GM12864 (cell line): Measurements from ENCODE around the gene RUVBL2.

Experiments used
- DNase-seq: peaks from one replicate; pipeline ENCODE4 v3.0.0-alpha.2; 2011; ENCODE audit warnings: low read depth
- H3K4me3 ChIP-seq: 2 replicates; pipeline ENCODE4 v1.5.1; 2011; ENCODE audit warnings: mild to moderate bottlenecking, low read depth, low read length, control low read depth
- TF ChIP-seq, protein P1 (sequence below): IDR thresholded peaks from 2 replicates; pipeline ENCODE4 v1.5.1; 2011; ENCODE audit warnings: low read depth, mild to moderate bottlenecking, moderate library complexity, low read length, control low read depth, inconsistent platforms; ENCODE audit errors: missing control alignments

The RUVBL2 gene

DNA sequence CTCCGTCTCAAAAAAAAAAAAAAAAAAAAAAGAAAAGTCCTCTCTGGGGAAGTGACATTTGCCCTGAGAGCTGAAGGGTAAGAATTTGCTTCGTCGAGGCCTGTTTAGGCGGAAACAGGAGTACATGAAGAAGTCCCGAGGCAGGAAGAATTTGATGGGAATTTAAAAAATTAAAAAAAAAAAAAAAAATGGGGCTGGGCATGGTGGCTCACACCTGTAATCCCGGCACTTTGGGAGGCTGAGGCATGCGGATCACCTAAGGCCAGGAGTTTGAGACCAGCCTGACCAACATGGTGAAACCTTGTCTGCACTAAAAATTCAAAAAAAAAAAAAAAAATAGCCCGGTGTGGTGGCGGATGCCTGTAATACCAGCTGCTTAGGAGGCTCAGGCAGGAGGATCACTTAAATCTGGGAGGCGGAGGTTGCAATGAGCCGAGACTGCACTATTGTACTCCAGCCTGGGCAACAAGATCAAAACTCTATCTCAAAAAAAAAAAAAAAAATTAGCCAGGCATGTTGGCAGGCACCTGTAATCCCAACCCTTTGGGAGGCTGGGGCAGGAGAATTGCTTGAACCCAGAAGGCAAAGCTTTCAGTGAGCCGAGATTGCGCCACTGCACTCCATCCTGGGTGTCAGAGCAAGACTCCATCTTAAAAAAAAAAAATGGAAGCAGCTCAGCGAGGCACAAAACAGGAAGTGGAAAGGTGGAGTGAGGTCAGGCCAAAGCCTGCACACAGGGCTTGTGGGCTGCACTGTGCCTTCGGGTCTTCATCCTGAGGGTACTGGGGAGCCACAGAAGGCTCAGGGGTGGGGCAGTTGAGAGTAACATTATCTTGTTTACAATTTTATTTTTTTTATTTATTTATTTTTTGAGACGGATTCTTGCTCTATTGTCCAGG, 34.1 kb upstream of the RUVBL2 start:
- H3K4me3 ChIP-seq: no peak overlapping the region
- TF ChIP-seq, protein P1, sequence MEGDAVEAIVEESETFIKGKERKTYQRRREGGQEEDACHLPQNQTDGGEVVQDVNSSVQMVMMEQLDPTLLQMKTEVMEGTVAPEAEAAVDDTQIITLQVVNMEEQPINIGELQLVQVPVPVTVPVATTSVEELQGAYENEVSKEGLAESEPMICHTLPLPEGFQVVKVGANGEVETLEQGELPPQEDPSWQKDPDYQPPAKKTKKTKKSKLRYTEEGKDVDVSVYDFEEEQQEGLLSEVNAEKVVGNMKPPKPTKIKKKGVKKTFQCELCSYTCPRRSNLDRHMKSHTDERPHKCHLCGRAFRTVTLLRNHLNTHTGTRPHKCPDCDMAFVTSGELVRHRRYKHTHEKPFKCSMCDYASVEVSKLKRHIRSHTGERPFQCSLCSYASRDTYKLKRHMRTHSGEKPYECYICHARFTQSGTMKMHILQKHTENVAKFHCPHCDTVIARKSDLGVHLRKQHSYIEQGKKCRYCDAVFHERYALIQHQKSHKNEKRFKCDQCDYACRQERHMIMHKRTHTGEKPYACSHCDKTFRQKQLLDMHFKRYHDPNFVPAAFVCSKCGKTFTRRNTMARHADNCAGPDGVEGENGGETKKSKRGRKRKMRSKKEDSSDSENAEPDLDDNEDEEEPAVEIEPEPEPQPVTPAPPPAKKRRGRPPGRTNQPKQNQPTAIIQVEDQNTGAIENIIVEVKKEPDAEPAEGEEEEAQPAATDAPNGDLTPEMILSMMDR: no peak
- no peak for DNase-seq

DNA sequence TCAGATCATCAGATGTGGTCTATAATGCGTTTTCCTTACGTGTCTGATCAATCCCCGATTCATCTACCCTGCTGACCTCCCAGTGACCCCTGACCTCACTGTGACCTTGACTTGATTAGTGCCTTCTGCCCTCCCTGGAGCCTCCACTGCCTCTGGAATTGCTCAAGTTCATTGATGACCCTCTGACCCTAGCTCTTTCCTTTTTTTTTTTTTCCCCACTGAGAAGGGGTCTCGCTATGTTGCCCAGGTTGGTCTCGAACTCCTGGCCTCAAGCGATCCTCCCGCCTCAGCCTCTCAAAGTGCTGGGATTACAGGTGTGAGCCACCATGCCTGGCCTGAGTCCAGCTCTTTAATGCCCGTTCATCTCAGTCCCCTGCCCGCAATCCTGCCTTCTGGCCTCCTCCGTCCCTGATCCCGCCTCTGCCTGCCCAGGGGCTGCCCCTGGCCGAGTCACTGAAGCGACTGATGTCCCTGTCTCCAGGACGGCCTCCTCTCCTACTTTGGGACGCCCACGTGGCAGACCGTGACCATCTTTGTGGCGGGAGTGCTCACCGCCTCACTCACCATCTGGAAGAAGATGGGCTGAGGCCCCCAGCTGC, 32.5 kb upstream of the RUVBL2 start:
- TF ChIP-seq, protein P1: no peak
- no peak overlapping the region for H3K4me3 ChIP-seq
- DNase-seq: no peak

DNA sequence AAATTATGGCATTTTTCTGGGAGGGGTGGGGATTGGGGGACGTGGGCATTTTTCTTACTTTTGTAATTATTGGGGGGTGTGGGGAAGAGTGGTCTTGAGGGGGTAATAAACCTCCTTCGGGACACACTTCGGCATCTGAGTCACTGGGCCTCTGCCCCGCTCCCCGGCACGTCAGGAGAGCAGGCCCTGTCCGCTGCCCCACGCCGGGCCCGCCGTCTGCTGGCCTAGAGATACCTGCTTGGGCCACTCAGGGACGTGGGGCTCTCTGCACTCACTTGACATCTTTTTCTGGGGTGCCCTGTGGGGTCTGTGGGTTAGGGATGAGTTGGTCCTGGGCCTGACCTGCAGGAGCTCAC, 32.0 kb upstream of the RUVBL2 start:
- no peak overlapping the region for H3K4me3 ChIP-seq
- TF ChIP-seq, protein P1: no peak
- DNase-seq: no peak

DNA sequence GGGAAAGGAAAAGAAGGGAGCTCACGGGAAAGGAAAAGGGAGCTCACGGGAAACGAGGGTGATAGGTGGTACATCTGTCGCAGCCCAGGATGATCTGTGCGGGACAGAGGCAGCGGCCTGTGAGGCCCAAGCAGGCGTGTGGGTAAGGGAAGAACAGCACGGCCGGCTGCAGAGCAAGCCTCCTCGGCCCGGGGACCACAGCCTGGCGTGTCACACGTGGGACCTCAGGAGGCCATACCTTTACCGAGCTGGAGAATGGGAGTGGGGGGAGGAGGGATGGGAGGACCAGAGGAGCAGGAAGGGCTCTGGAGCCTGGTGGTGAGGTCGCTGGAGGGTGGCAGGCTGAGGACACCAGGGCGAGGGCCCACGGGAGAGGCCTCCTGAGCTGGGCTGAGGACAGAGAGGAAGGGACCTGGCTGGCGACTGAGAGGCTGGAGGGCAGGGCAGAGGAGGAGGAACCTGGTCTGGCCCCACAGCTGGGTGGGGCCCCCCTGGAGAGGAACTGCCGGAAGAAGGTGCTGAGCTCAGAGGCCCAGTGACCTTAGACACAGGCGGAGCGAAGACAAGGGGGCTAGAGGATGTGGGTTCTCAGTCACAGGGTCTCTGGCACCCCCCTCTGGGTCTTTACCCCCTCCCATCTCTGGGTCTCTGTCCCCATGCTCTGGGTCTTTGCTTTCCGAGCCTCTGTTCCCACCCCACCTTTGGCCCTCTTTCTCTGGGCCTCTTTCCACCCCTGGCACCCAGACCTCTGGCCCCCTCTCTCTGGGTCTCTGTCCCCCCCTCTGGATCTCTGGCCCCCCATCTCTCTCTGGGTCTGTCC, 31.4 kb upstream of the RUVBL2 start:
- DNase-seq: no peak
- TF ChIP-seq, protein P1: no peak
- H3K4me3 ChIP-seq: peak overlapping the region; percentile 25

DNA sequence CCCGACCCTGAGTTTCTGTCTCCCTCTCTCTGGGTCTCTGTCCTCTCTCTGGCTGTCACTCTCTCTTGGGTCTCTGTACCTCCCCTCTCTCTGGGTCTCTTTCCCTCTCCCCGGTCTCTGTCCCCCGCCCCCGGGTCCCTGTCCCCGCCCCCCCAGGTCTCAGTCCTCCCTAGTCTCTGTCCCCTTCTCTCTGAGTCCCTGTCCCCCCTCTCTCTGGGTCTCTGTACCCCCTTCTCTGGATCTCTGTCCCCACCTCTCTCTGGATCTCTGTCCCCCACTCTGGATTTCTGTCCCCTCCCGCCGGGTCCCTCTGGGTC, 30.9 kb upstream of the RUVBL2 start:
- peak overlapping the region; percentile 25 for H3K4me3 ChIP-seq
- TF ChIP-seq, protein P1: no peak

DNA sequence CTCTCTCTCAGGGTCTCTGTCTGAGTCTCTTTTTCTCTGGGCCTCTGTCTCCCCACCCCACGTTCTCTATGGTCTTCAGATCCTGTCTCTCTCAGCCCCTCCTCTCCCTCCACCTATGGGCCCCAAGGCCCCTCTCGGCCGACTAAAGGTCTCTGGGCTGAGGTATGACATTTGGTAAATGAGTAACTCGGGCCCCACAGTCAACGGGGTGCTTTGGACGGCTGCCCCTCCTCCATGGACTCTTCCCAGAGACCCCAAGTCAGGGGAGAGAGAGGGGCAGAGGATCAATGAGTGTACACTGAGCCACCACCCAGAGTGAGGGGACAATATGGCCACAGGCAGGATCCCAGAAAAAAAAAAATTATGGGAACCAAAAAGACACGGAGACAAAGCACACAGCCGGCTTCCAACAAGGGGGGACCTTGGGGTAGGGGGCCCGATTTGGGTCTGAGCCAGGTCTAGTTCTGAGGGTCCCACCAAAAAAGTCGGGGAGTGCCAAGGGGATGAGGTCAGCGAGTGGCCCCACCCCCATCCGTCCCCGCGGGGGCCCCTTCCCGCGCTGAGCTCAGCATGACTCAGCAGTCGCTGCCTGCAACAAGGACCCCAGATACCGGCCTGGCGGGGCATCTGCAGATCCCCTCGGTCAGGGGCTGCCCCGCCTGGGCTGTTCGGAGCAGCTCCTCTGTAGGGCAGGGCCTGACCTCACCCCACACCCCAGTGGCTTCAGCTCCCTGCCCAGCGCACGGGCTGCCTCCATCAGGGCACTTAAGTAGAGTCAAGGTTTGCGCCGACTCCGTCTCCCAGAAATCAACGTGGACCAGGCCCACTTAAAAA, 30.1 kb upstream of the RUVBL2 start:
- TF ChIP-seq, protein P1: no peak
- no peak for DNase-seq
- peak overlapping the region; percentile 49 for H3K4me3 ChIP-seq

More for the DNA sequence above, 30.9 kb upstream of the RUVBL2 start:
- no peak for DNase-seq
